22Rv1 (cell line): Measurements from ENCODE around the gene POC1A.

Experiments used
- H3K27ac ChIP-seq: fragments of 450-650 bp; 2 replicates; pipeline ENCODE4 v1.5.1; 2017
- CTCF ChIP-seq: fragments of 450-650 bp; IDR thresholded peaks from 2 replicates; pipeline ENCODE4 v1.5.1; 2017; ENCODE audit warnings: mild to moderate bottlenecking
- ZFX ChIP-seq: fragments of 450-650 bp; IDR thresholded peaks from 2 replicates; pipeline ENCODE4 v1.6.1; 2017; ENCODE audit warnings: antibody characterized with exemption, borderline replicate concordance

The POC1A gene

DNA sequence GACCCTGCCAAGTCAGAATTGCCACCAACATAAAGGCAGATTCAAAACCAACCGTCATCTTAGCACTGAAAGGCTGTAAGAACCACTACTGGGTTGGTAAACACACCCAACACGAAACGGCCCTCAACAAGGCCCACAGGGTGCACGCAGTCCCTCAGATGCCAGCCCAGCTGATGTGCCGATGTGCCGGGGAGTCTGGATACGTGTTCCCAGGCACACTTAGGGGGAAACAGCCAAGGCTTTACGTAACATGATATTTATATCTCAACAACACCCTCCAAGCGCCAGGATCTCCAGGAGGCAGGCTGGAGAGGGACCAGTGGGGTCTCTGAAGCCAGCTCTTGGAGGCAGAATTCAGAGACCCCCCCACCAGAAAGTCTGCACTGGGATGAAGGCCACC is 14.2 kb downstream of the POC1A start:
- TF ChIP-seq ZFX (no peak), CTCF (no peak)
- H3K27ac ChIP-seq = no peak overlapping the region

- H3K27ac ChIP-seq = no peak overlapping the region
- TF ChIP-seq ZFX (no peak), CTCF (no peak)
These were observed 16.9 kb downstream of the POC1A start for GRCh38 chr3:52137311-52137710.

- TF ChIP-seq CTCF (no peak), ZFX (no peak)
- H3K27ac ChIP-seq = no peak overlapping the region
These were observed 17.7 kb downstream of the POC1A start for GRCh38 chr3:52136513-52136912.

GRCh38 chr3:52135332-52135731 is 18.9 kb downstream of the POC1A start:
- TF ChIP-seq CTCF (no peak), ZFX (no peak)
- H3K27ac ChIP-seq = no peak overlapping the region

GRCh38 chr3:52134761-52135160 is 19.5 kb downstream of the POC1A start:
- no peak overlapping the region for H3K27ac ChIP-seq
- TF ChIP-seq CTCF (no peak), ZFX (no peak)

DNA sequence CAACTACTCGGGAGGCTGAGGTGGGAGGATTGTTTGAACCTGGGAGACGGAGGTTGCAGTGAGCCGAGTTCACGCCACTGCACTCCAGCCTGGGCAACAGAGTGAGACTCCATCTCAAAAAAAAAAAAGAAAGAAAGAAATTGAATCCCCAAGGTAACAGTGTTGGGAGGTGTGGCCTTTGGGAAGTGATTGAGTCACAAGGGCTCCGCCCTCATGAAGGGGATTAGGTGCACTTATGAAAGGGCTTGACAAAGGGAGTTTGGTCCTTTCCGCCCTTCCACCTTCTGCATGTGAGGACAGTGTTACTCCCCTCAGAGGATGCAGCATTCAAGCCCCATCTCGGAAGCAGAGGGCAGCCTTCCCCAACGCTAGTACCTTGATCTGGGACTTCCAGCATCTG is 21.3 kb downstream of the POC1A start:
- no peak for TF ChIP-seq ZFX
- TF ChIP-seq CTCF = no peak

DNA sequence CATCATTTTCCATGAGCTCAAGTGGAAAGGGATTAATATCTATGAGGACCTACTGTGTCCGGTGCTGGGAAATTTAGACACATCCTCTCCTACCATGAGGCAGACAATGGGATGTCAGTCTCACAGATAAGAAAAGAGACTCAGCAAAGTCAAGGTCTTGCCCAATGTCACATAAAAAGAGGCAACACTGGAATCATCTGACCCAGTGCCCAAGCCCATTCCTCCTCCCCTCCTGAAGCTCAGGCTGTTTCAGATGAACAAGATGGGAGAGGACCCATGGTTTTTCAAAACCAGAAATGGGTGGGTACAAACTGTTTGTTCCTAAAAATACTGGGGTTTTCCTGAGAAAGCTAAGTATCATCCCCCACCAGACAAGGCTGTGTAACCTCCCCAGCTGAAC is 22.2 kb downstream of the POC1A start:
- TF ChIP-seq CTCF = no peak
- TF ChIP-seq ZFX = no peak
- H3K27ac ChIP-seq = no peak overlapping the region

More for the DNA sequence above, 21.3 kb downstream of the POC1A start:
- H3K27ac ChIP-seq = no peak overlapping the region
